ENCODE results near the gene ZNF143.
"Not testable (repeated sequence)": the region's sequence is repeated elsewhere in the genome, so short reads cannot be mapped to it uniquely, and the experiment has no call there.

Gene ZNF143

GRCh38 chr11:9549216-9549615 lies 88.4 kb downstream of the ZNF143 start:
- DNase-seq (ENCODE audit: low read depth): not testable (repeated sequence)

- DNase-seq (ENCODE audit: low read depth): peak; percentile 81
These were observed 89.4 kb downstream of the ZNF143 start for GRCh38 chr11:9550191-9550628.

- no peak for DNase-seq (ENCODE audit: low read depth)
These were observed 100.6 kb downstream of the ZNF143 start for GRCh38 chr11:9561279-9561982.

GRCh38 chr11:9562716-9563115 lies 101.9 kb downstream of the ZNF143 start:
- no peak for DNase-seq (ENCODE audit: low read depth)

- DNase-seq (ENCODE audit: low read depth): no peak
These were observed 102.5 kb downstream of the ZNF143 start for GRCh38 chr11:9563196-9563730.

- peak; percentile 41 for DNase-seq (ENCODE audit: low read depth)
These were observed 105.2 kb downstream of the ZNF143 start for GRCh38 chr11:9565822-9566560.

GRCh38 chr11:9566561-9567063 lies 105.8 kb downstream of the ZNF143 start:
- no peak for DNase-seq (ENCODE audit: low read depth)

- no peak for DNase-seq (ENCODE audit: low read depth)
These were observed 106.6 kb downstream of the ZNF143 start for GRCh38 chr11:9567401-9567800.

- no peak for DNase-seq (ENCODE audit: low read depth)
These were observed 107.5 kb downstream of the ZNF143 start for GRCh38 chr11:9568161-9568853.

- DNase-seq (ENCODE audit: low read depth): no peak
These were observed 108.2 kb downstream of the ZNF143 start for GRCh38 chr11:9568854-9569587.

GRCh38 chr11:9569588-9570164 lies 108.9 kb downstream of the ZNF143 start:
- no peak for DNase-seq (ENCODE audit: low read depth)

- no peak for DNase-seq (ENCODE audit: low read depth)
These were observed 109.7 kb downstream of the ZNF143 start for GRCh38 chr11:9570313-9571025.

- no peak for DNase-seq (ENCODE audit: low read depth)
These were observed 110.4 kb downstream of the ZNF143 start for GRCh38 chr11:9571071-9571762.

- DNase-seq (ENCODE audit: low read depth): no peak
These were observed 110.9 kb downstream of the ZNF143 start for GRCh38 chr11:9571763-9572115.

GRCh38 chr11:9573052-9573774 lies 112.4 kb downstream of the ZNF143 start, which contains the start of gene WEE1:
WEE1 (plus strand) TSS chr11:9573670; CDS start chr11:9573934, 264 bp downstream.
- DNase-seq (ENCODE audit: low read depth): peak; percentile 93

- no peak for DNase-seq (ENCODE audit: low read depth)
These were observed 113.2 kb downstream of the ZNF143 start for GRCh38 chr11:9573775-9574621.

GRCh38 chr11:9574622-9575259 lies 113.9 kb downstream of the ZNF143 start:
- no peak for DNase-seq (ENCODE audit: low read depth)

Data from CMK (cell line).